ENCODE data around the gene RDH11.
"Not testable (repeated sequence)": the region's sequence is repeated elsewhere in the genome, so short reads cannot be mapped to it uniquely, and the experiment has no call there.

Gene RDH11

GRCh38 chr14:67695394-67695949 lies at the start of gene RDH11:
TSS of gene RDH11 (minus strand) at chr14:67695764. CDS start at chr14:67695703, 61 bp downstream.
- DNase-seq (ENCODE audit: low read depth, low spot score), result peak; percentile 68

- DNase-seq (ENCODE audit: low read depth, low spot score), result no peak
Observed at GRCh38 chr14:67744046-67744445, 48.5 kb upstream of the RDH11 start.

GRCh38 chr14:67738740-67739504 lies 43.4 kb upstream of the RDH11 start:
- DNase-seq (ENCODE audit: low read depth, low spot score), result no peak

GRCh38 chr14:67736771-67737170 lies 41.2 kb upstream of the RDH11 start:
- DNase-seq (ENCODE audit: low read depth, low spot score), result no peak

- DNase-seq (ENCODE audit: low read depth, low spot score), result no peak
Observed at GRCh38 chr14:67735336-67736147, 40.0 kb upstream of the RDH11 start.

- DNase-seq (ENCODE audit: low read depth, low spot score), result no peak
Observed at GRCh38 chr14:67734675-67735074, 39.1 kb upstream of the RDH11 start.

- DNase-seq (ENCODE audit: low read depth, low spot score), result no peak
Observed at GRCh38 chr14:67733616-67734015, 38.1 kb upstream of the RDH11 start.

GRCh38 chr14:67729072-67729885 lies 33.7 kb upstream of the RDH11 start:
- DNase-seq (ENCODE audit: low read depth, low spot score), result no peak

GRCh38 chr14:67728258-67728657 lies 32.7 kb upstream of the RDH11 start:
- DNase-seq (ENCODE audit: low read depth, low spot score), result no peak

- no peak for DNase-seq (ENCODE audit: low read depth, low spot score)
Observed at GRCh38 chr14:67727361-67727760, 31.8 kb upstream of the RDH11 start.

- DNase-seq (ENCODE audit: low read depth, low spot score), result no peak
Observed at GRCh38 chr14:67725171-67725570, 29.6 kb upstream of the RDH11 start.

GRCh38 chr14:67722293-67722692 lies 26.7 kb upstream of the RDH11 start:
- DNase-seq (ENCODE audit: low read depth, low spot score), result no peak

GRCh38 chr14:67721875-67722274 lies 26.3 kb upstream of the RDH11 start:
- no peak for DNase-seq (ENCODE audit: low read depth, low spot score)

GRCh38 chr14:67719866-67720265 lies 24.3 kb upstream of the RDH11 start:
- no peak for DNase-seq (ENCODE audit: low read depth, low spot score)

- not testable (repeated sequence) for DNase-seq (ENCODE audit: low read depth, low spot score)
Observed at GRCh38 chr14:67719385-67719784, 23.8 kb upstream of the RDH11 start.

GRCh38 chr14:67718265-67718664 lies 22.7 kb upstream of the RDH11 start:
- DNase-seq (ENCODE audit: low read depth, low spot score), result no peak

GRCh38 chr14:67717048-67717447 lies 21.5 kb upstream of the RDH11 start:
- no peak for DNase-seq (ENCODE audit: low read depth, low spot score)

- no peak for DNase-seq (ENCODE audit: low read depth, low spot score)
Observed at GRCh38 chr14:67710209-67710608, 14.6 kb upstream of the RDH11 start.

GRCh38 chr14:67709796-67710195 lies 14.2 kb upstream of the RDH11 start:
- not testable (repeated sequence) for DNase-seq (ENCODE audit: low read depth, low spot score)

GRCh38 chr14:67709346-67709745 lies 13.8 kb upstream of the RDH11 start:
- DNase-seq (ENCODE audit: low read depth, low spot score), result not testable (repeated sequence)

GRCh38 chr14:67705211-67705610 lies 9.6 kb upstream of the RDH11 start:
- DNase-seq (ENCODE audit: low read depth, low spot score), result no peak
